IMR-90 (cell line): Measurements from ENCODE around the gene VTCN1. TPM values are rescaled to one million over a fixed set of nuclear protein-coding genes. Genes with fewer than 3 reads are reported as not detected.

Experiments used
- ATAC-seq: fragments of 200-7000 bp; cut with Tn5 transposase; 2 replicates; pipeline ENCODE4 v1.9.1; 2020; ENCODE audit warnings: low read depth, mild to moderate bottlenecking, moderate library complexity
- BruUV-seq: library from RNA; stranded (reverse); fragments of 400-500 nt; replicated peaks from 2 replicates; lab custom pipeline; 2021; lab: Mats Ljungman, UMichigan
- CTCF ChIA-PET: fragments of 300-600 bp; formaldehyde crosslinking; extraction: SDS; loops from one replicate; lab custom pipeline; 2021; ENCODE audit warnings: antibody characterized with exemption; lab: Yijun Ruan, JAX
- POLR2A ChIA-PET: fragments of 300-600 bp; sonication (Branson Sonifier 250); formaldehyde crosslinking; loops from one replicate; lab custom pipeline; 2022; ENCODE audit warnings: antibody characterized with exemption; ENCODE audit not compliant: unreplicated experiment; lab: Charles Lee
- DNase-seq: peaks from one replicate; pipeline ENCODE4 v3.0.0; 2013
- H2AFZ ChIP-seq: replicated peaks from 2 replicates; pipeline ENCODE3; 2013; ENCODE audit warnings: low read length, mild to moderate bottlenecking; ENCODE audit not compliant: poor library complexity
- H2AK5ac ChIP-seq: 2 replicates; pipeline ENCODE4 v1.6.1; 2013; ENCODE audit warnings: low read depth, low read length, inconsistent platforms
- H2AK9ac ChIP-seq: replicated peaks from 2 replicates; pipeline ENCODE3; 2013; ENCODE audit warnings: mild to moderate bottlenecking, low read depth, low read length, moderate library complexity; ENCODE audit not compliant: poor library complexity
- H2BK120ac ChIP-seq: 2 replicates; pipeline ENCODE4 v1.6.1; 2013; ENCODE audit warnings: low read depth, low read length, inconsistent platforms
- H2BK15ac ChIP-seq: 3 replicates; pipeline ENCODE4 v1.6.1; 2013; ENCODE audit warnings: low read depth, low read length, inconsistent platforms
- H2BK20ac ChIP-seq: 2 replicates; pipeline ENCODE4 v1.6.1; 2013; ENCODE audit warnings: low read depth, mild to moderate bottlenecking, inconsistent platforms, low read length, moderate library complexity
- H2BK5ac ChIP-seq: 2 replicates; pipeline ENCODE4 v1.6.1; 2013; ENCODE audit warnings: mild to moderate bottlenecking, low read depth, low read length, inconsistent platforms; ENCODE audit not compliant: poor library complexity, severe bottlenecking
- H3K14ac ChIP-seq: replicated peaks from 2 replicates; pipeline ENCODE4 v1.6.1; 2013; ENCODE audit warnings: low read depth, low read length, inconsistent platforms
- H3K18ac ChIP-seq: 2 replicates; pipeline ENCODE4 v1.6.1; 2013; ENCODE audit warnings: low read depth, low read length, control low read depth
- H3K23ac ChIP-seq: 2 replicates; pipeline ENCODE4 v1.6.1; 2013; ENCODE audit warnings: low read depth, low read length, inconsistent platforms
- H3K27ac ChIP-seq: 2 replicates; pipeline ENCODE4 v1.5.1; 2013; ENCODE audit warnings: mild to moderate bottlenecking, control low read depth, low read length; ENCODE audit not compliant: insufficient read depth
- H3K27me3 ChIP-seq: 2 replicates; pipeline ENCODE4 v1.6.1; 2013; ENCODE audit warnings: low read length; ENCODE audit not compliant: control insufficient read depth, insufficient read depth
- H3K36me3 ChIP-seq: 2 replicates; pipeline ENCODE4 v1.6.1; 2013; ENCODE audit warnings: low read length, mixed read lengths; ENCODE audit not compliant: control insufficient read depth, insufficient read depth
- H3K4ac ChIP-seq: 2 replicates; pipeline ENCODE4 v1.6.1; 2013; ENCODE audit warnings: low read depth, low read length, inconsistent platforms
- H3K4me1 ChIP-seq: 2 replicates; pipeline ENCODE4 v1.6.1; 2013; ENCODE audit warnings: low read length, mixed read lengths; ENCODE audit not compliant: control insufficient read depth, insufficient read depth
- H3K4me2 ChIP-seq: 2 replicates; pipeline ENCODE4 v1.6.1; 2013; ENCODE audit warnings: low read depth, mild to moderate bottlenecking, control low read depth, low read length, moderate library complexity
- H3K4me3 ChIP-seq: 2 replicates; pipeline ENCODE4 v1.5.1; 2013; ENCODE audit warnings: low read depth, mild to moderate bottlenecking, control low read depth, low read length, moderate library complexity; ENCODE audit not compliant: insufficient read depth
- H3K56ac ChIP-seq: 2 replicates; pipeline ENCODE4 v1.6.1; 2013; ENCODE audit warnings: low read length, inconsistent platforms; ENCODE audit not compliant: insufficient read depth; ENCODE audit errors: extremely low read depth
- H3K79me1 ChIP-seq, 2 experiments: 2 replicates each; pipeline ENCODE4 v1.6.1; 2013; ENCODE audit warnings: low read length in 2 of 2, inconsistent platforms in 1 of 2, low read depth in 1 of 2
- H3K9ac ChIP-seq: 2 replicates; pipeline ENCODE4 v1.6.1; 2013; ENCODE audit warnings: low read depth, low read length, control low read depth
- H3K9me1 ChIP-seq: 2 replicates; pipeline ENCODE4 v1.6.1; 2013; ENCODE audit warnings: low read length, inconsistent platforms; ENCODE audit not compliant: insufficient read depth
- H3K9me3 ChIP-seq: 2 replicates; pipeline ENCODE4 v1.6.1; 2013; ENCODE audit warnings: low read length; ENCODE audit not compliant: control insufficient read depth, insufficient read depth
- H4K20me1 ChIP-seq: 2 replicates; pipeline ENCODE4 v1.6.1; 2013; ENCODE audit warnings: low read length, inconsistent platforms; ENCODE audit not compliant: insufficient read depth
- H4K5ac ChIP-seq: 2 replicates; pipeline ENCODE4 v1.6.1; 2013; ENCODE audit warnings: mild to moderate bottlenecking, low read depth, low read length, control low read depth
- H4K8ac ChIP-seq, 2 experiments: 2 replicates each; pipeline ENCODE4 v1.6.1; 2013; ENCODE audit warnings: low read depth in 2 of 2, low read length in 2 of 2, control low read depth in 1 of 2, inconsistent platforms in 1 of 2
- H4K91ac ChIP-seq: 2 replicates; pipeline ENCODE4 v1.6.1; 2013; ENCODE audit warnings: low read depth, low read length, inconsistent platforms; ENCODE audit not compliant: insufficient read depth
- BHLHE40 ChIP-seq: fragments of 150-350 bp; IDR thresholded peaks from 2 replicates; pipeline ENCODE4 v1.6.1; 2016; ENCODE audit warnings: mild to moderate bottlenecking, low read depth, low read length
- USF2 ChIP-seq: fragments of 150-350 bp; IDR thresholded peaks from 2 replicates; pipeline ENCODE4 v1.6.1; 2017; ENCODE audit warnings: mild to moderate bottlenecking, antibody characterized with exemption, low read length, low read depth
- WGBS, 2 experiments: methylation state at CpG; one replicate each; pipeline versions ENCODE4 v1.1.5 to v1.1.7; 2013; ENCODE audit warnings: missing lambda C conversion rate in 2 of 2; ENCODE audit not compliant: insufficient read length in 1 of 2; ENCODE audit errors: extremely low coverage in 2 of 2; 5-methylcytosine and 5-hydroxymethylcytosine counted together
- dilution Hi-C: fragments of 300-500 bp; cut with HindIII; formaldehyde crosslinking; loops from one replicate; pipeline ENCODE4 v1.14.3; 2018; ENCODE audit warnings: low sequenced_read_pairs; ENCODE audit not compliant: unreplicated experiment
- in situ Hi-C: fragments of 300-500 bp; cut with MboI; formaldehyde crosslinking; loops from 3 replicates; pipeline ENCODE4 v1.14.3; 2019; ENCODE audit warnings: low sequenced_read_pairs, inconsistent platforms, mixed read lengths
- intact Hi-C: fragments of 100-400 bp; cut with micrococcal nuclease; formaldehyde crosslinking; loops from 2 replicates; pipeline ENCODE4 v1.10.0; 2022
- polyA plus RNA-seq, 3 experiments: library from polyadenylated mRNA; depleted of rRNA; stranded (reverse); fragments of >200 nt; gene quantifications; 2 replicates each; pipeline ENCODE4 v1.2.3, GENCODE V29; 2012; ENCODE audit warnings: low replicate concordance in 1 of 3
- total RNA-seq: library from RNA; depleted of rRNA; stranded (reverse); fragments of >200 nt; gene quantifications from 2 replicates; pipeline ENCODE4 v1.2.3, GENCODE V29; 2012

VTCN1 gene
- total and polyA plus RNA-seq, 2 of the 4 experiments (the other 2 are of a cell fraction), result not detected

- no peaks in the 10 kb centered on the region for H3K27me3 ChIP-seq
- H2AK5ac ChIP-seq, result no peak overlapping the region
- no peaks in the 10 kb centered on the region for H3K36me3 ChIP-seq
- ChIA-PET CTCF (no interaction called here), POLR2A (no interaction called here)
- no peak overlapping the region for H3K23ac ChIP-seq
- H2BK5ac ChIP-seq, result no peak overlapping the region
- TF ChIP-seq BHLHE40 (no peak), USF2 (no peak)
- H4K8ac ChIP-seq, result no peak overlapping the region
- H3K18ac ChIP-seq, result no peak overlapping the region
- no peak overlapping the region for H2BK15ac ChIP-seq
- DNase-seq (no peak), ATAC-seq (no peak)
- H3K27ac ChIP-seq, result no peak overlapping the region
- no peak overlapping the region for H2AK9ac ChIP-seq
- no peak overlapping the region for H4K5ac ChIP-seq
- no peak overlapping the region for H3K9ac ChIP-seq
- intact Hi-C loops, result no loop called here
- in situ Hi-C loops, result no loop called here
- no peaks in the 10 kb centered on the region for H3K9me1 ChIP-seq
- H2AFZ ChIP-seq, result no peak overlapping the region
- no peak overlapping the region for H3K14ac ChIP-seq
- no peaks in the 10 kb centered on the region for H4K20me1 ChIP-seq
- no peak overlapping the region for H4K91ac ChIP-seq
- no peaks in the 10 kb centered on the region for H3K79me1 ChIP-seq
- no CpG with 5 or more reads among the region's 10 CpGs for WGBS, 2 experiments
- peaks cover 6% of the 10 kb centered on the region for H3K4me1 ChIP-seq
- no peaks in the 10 kb centered on the region; the same call in 1 of the 2 replicates for H3K9me3 ChIP-seq
- H3K4me3 ChIP-seq, result no peak overlapping the region
- H2BK120ac ChIP-seq, result no peak overlapping the region
- no TSS peak for BruUV-seq
- H3K4ac ChIP-seq, result no peak overlapping the region
- no peak overlapping the region for H3K4me2 ChIP-seq
- dilution Hi-C loops, result no loop called here
- H2BK20ac ChIP-seq, result no peak overlapping the region
- H3K56ac ChIP-seq, result no peak overlapping the region
Measured at GRCh38 chr1:117173006-117173405, 37.7 kb downstream of the VTCN1 start.
